Upper lobe of left lung (tissue), 6 donors: ENCODE data around the gene BNIP5. TPM values are rescaled to one million over a fixed set of nuclear protein-coding genes. Genes with fewer than 3 reads are reported as not detected.
A peak's percentile ranks its signal among the peaks of the same experiment; 100 is the strongest.

ENCODE experiments used
- ATAC-seq, 2 donors: fragments of 200-7000 bp; cut with Tn5 transposase; one replicate each; pipeline ENCODE4 v1.9.1; 2022; ENCODE audit warnings: mild to moderate bottlenecking in 2 of 2, moderate library complexity in 2 of 2; ENCODE audit not compliant: low FRiP score in 2 of 2
- DNase-seq, 2 donors: peaks; one replicate each; pipeline ENCODE4 v3.0.0-alpha.2; 2019 to 2020
- H3K27ac ChIP-seq, 4 donors: fragments of 200-600 bp; sonication (generic); one replicate each; pipeline ENCODE4 v1.5.1; 2016 to 2019
- H3K27me3 ChIP-seq, 4 donors: fragments of 200-600 bp; sonication (generic); one replicate each; pipeline ENCODE4 v1.5.1; 2017 to 2019
- H3K36me3 ChIP-seq, 4 donors: fragments of 200-600 bp; sonication (generic); one replicate each; pipeline ENCODE4 v1.5.1; 2016 to 2019
- H3K4me1 ChIP-seq, 4 donors: fragments of 200-600 bp; sonication (generic); one replicate each; pipeline ENCODE4 v1.5.1; 2018 to 2019
- H3K4me3 ChIP-seq, 4 donors: fragments of 200-600 bp; sonication (generic); one replicate each; pipeline ENCODE4 v1.5.1; 2017 to 2019; ENCODE audit warnings: mild to moderate bottlenecking in 2 of 4, moderate library complexity in 1 of 4
- H3K9me3 ChIP-seq, 4 donors: fragments of 200-600 bp; sonication (generic); one replicate each; pipeline ENCODE4 v1.5.1; 2018 to 2019
- EP300 ChIP-seq, 4 donors: sonication (generic); formaldehyde crosslinking; IDR thresholded peaks; one replicate each; pipeline ENCODE4 v1.5.1; 2017; ENCODE audit warnings: antibody characterized with exemption in 4 of 4, control low read depth in 2 of 4
- POLR2A ChIP-seq, 4 donors: fragments of 450-650 bp; IDR thresholded peaks; one replicate each; pipeline ENCODE4 v1.5.1; 2016 to 2017; ENCODE audit warnings: antibody characterized with exemption in 4 of 4, mild to moderate bottlenecking in 2 of 4
- POLR2AphosphoS5 ChIP-seq, 2 donors: sonication (generic); formaldehyde crosslinking; IDR thresholded peaks; one replicate each; pipeline ENCODE4 v1.5.1; 2017; ENCODE audit warnings: antibody characterized with exemption in 2 of 2
- WGBS, 2 donors: methylation state at CpG; one replicate each; pipeline ENCODE4 v1.1.5; 2017 to 2018; 5-methylcytosine and 5-hydroxymethylcytosine counted together
- total RNA-seq, 6 donors: library from RNA; depleted of rRNA in 4 of 6; stranded (reverse); fragments of >200 nt in 4 of 6; gene quantifications; one replicate each; pipeline versions ENCODE4 v1.1.0 to v1.2.1, GENCODE V29; 2016 to 2021
- TF ChIP-seq, protein P1 (sequence below), 6 experiments: fragments of 450-650 bp in 4 of 6; fragments of 200-600 bp in 2 of 6; sonication (generic) in 2 of 6; IDR thresholded peaks; one replicate each; pipeline ENCODE4 v1.5.1; 2016 to 2019; ENCODE audit warnings: antibody characterized with exemption in 6 of 6
- donor health status: DM: no; HTN: no; CAD: no; lungs with moderate emphysema.
- donor health status: DM: no; HTN: yes; CAD: no; lungs with severe emphysema.

BNIP5 gene
- total RNA-seq, 6 donors from 2014 or later, result 0.10 TPM; not detected in 5

DNA sequence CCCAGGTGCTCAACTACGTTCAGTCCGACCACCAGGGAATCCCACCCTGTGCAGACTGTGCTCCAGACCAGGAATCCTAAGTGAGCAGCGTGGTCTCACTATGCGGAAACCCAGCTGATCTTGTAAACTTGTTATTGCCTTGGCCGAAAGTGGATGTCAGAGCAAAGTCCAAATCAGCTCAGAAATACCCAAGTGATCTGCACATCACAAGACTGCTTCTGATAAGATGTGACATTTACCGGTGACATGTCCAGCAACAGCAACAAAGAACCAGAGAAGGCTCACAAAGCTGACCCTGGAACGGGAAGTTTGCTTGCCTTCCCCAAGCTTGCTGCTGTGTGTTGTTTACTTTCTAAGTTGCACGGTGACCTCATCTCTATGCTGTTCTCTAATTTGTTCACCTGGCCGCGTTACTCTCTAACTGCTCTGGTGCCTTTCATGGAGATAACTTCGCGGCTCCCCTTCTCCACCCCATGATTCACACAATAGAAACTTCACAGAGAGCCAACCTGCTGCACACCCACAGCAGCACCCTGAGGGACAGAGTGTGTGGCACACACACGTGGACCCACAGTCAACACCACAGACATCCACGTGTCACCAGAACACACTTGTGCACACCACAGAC, 1.7 kb downstream of the BNIP5 start:
- H3K4me1 ChIP-seq, result no peaks in the 10 kb centered on the region
- no peaks in the 10 kb centered on the region for H3K36me3 ChIP-seq
- DNase-seq, result no peak
- H3K4me3 ChIP-seq, result no peak overlapping the region
- ATAC-seq, result no peak
- TF ChIP-seq, protein P1, sequence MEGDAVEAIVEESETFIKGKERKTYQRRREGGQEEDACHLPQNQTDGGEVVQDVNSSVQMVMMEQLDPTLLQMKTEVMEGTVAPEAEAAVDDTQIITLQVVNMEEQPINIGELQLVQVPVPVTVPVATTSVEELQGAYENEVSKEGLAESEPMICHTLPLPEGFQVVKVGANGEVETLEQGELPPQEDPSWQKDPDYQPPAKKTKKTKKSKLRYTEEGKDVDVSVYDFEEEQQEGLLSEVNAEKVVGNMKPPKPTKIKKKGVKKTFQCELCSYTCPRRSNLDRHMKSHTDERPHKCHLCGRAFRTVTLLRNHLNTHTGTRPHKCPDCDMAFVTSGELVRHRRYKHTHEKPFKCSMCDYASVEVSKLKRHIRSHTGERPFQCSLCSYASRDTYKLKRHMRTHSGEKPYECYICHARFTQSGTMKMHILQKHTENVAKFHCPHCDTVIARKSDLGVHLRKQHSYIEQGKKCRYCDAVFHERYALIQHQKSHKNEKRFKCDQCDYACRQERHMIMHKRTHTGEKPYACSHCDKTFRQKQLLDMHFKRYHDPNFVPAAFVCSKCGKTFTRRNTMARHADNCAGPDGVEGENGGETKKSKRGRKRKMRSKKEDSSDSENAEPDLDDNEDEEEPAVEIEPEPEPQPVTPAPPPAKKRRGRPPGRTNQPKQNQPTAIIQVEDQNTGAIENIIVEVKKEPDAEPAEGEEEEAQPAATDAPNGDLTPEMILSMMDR (IDR thresholded peaks at IDR 0.05), result no peak
- TF ChIP-seq POLR2AphosphoS5 (IDR thresholded peaks at IDR 0.05) (no peak), POLR2A (IDR thresholded peaks at IDR 0.05) (no peak), EP300 (IDR thresholded peaks at IDR 0.05) (no peak)
- H3K27me3 ChIP-seq, result peaks cover 0 to 12% (median 0%) of the 10 kb centered on the region in 4 donors
- H3K27ac ChIP-seq, result no peak overlapping the region
- WGBS, 2 donors, result 54 to 62% methylated on average over 12 to 14 of the region's 14 CpGs
- H3K9me3 ChIP-seq, result no peaks in the 10 kb centered on the region

GRCh38 chr6:36333931-36334725, 2.6 kb downstream of the BNIP5 start:
- TF ChIP-seq POLR2AphosphoS5 (IDR thresholded peaks at IDR 0.05) (no peak), POLR2A (IDR thresholded peaks at IDR 0.05) (no peak), EP300 (IDR thresholded peaks at IDR 0.05) (no peak)
- TF ChIP-seq, protein P1 (IDR thresholded peaks at IDR 0.05), result no peak
- ATAC-seq (peak in 1 of 2 donors; percentile 57), DNase-seq (no peak)
- no peaks in the 10 kb centered on the region for H3K36me3 ChIP-seq
- H3K27me3 ChIP-seq, result peaks cover 0 to 12% (median 0%) of the 10 kb centered on the region in 4 donors
- H3K9me3 ChIP-seq, result no peaks in the 10 kb centered on the region
- H3K4me3 ChIP-seq, result no peak overlapping the region
- WGBS, 2 donors, result 34 to 51% methylated on average over 20 of the region's 20 CpGs
- no peaks in the 10 kb centered on the region for H3K4me1 ChIP-seq
- no peak overlapping the region for H3K27ac ChIP-seq

DNA sequence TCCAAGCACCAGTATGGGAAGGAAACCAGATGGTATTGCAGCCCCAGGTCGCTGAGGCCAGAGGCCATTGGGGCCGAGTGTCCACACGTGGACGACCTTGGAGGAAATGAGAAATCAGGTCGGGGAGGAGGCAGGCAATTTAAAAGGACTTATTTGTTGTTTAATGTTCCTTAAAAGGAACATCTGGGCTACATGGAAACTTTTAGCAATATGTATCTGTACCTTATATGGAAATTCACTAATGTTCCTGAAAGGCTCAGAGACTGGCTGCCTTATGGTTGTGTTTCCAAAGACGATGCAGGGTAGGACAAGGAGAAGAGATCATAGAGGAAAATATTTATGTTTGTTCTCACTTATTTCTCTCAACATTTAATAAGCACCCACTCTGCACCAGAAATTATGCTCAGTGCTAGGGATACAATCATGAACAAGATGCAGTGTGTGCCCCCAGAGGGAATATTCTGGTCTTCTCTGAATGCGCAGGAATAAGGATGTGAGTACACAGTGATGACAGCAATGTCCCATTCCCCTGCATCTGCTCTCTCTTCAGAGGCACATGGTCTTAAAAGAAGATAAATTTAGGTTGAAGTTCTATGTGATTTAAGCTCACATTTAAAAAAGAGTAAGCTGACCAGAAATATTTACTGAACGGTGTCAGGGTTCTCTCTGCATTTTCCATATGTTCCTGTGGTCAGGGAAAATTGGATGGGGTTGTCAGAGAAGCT, 3.4 kb downstream of the BNIP5 start:
- no peaks in the 10 kb centered on the region for H3K36me3 ChIP-seq
- TF ChIP-seq, protein P1 (IDR thresholded peaks at IDR 0.05), result no peak
- TF ChIP-seq EP300 (IDR thresholded peaks at IDR 0.05) (no peak), POLR2AphosphoS5 (IDR thresholded peaks at IDR 0.05) (no peak), POLR2A (IDR thresholded peaks at IDR 0.05) (no peak)
- H3K27me3 ChIP-seq, result peaks cover 0 to 12% (median 0%) of the 10 kb centered on the region in 4 donors
- H3K4me3 ChIP-seq, result no peak overlapping the region
- ATAC-seq, result no peak
- no peak overlapping the region for H3K27ac ChIP-seq
- no peak for DNase-seq
- no peaks in the 10 kb centered on the region for H3K9me3 ChIP-seq
- WGBS, 2 donors, result 65 to 71% methylated on average over 8 of the region's 8 CpGs
- H3K4me1 ChIP-seq, result no peaks in the 10 kb centered on the region

DNA sequence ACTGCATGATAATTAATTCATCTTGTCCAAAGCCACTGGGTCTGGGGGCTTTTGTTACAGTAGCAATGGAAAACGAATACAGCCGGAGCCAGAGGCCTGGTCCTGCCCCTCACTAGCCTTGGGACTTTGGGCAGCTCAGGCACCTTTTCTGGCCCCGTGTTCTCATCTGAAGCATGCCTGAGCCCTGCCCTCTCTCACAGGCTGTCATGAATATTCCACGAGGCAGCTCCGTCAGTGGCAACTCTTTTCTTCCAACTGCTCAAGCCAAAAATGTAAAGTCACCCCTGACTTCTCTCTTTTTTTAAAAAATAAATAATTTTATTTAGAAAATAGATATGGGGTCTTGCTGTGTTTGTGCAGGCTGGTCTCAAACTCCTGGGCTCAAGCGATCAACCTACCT, 5.3 kb downstream of the BNIP5 start:
- H3K4me1 ChIP-seq, result no peaks in the 10 kb centered on the region
- no peaks in the 10 kb centered on the region for H3K36me3 ChIP-seq
- DNase-seq (no peak), ATAC-seq (no peak)
- H3K4me3 ChIP-seq, result no peak overlapping the region
- H3K27ac ChIP-seq, result no peak overlapping the region
- H3K27me3 ChIP-seq, result peaks cover 0 to 12% (median 0%) of the 10 kb centered on the region in 4 donors
- no peak for TF ChIP-seq POLR2A (IDR thresholded peaks at IDR 0.05)
- TF ChIP-seq POLR2AphosphoS5 (IDR thresholded peaks at IDR 0.05), result no peak
- TF ChIP-seq EP300 (IDR thresholded peaks at IDR 0.05), result no peak
- TF ChIP-seq, protein P1 (IDR thresholded peaks at IDR 0.05), result no peak
- H3K9me3 ChIP-seq, result no peaks in the 10 kb centered on the region
- 83 to 85% methylated on average over 6 of the region's 6 CpGs for WGBS, 2 donors
